OCI-LY3 (cell line): Measurements from ENCODE around the gene SYF2.

Experiments used
- EZH2phosphoT487 ChIP-seq: fragments of 200-600 bp; shearing (Covaris generic); IDR thresholded peaks from 2 replicates; pipeline ENCODE4 v1.6.1; 2018; ENCODE audit warnings: antibody characterized with exemption, mixed run types, low read depth
- TF ChIP-seq, protein P1 (sequence below): fragments of 200-600, 300-600 bp; sonication (generic); IDR thresholded peaks from 2 replicates; pipeline ENCODE4 v1.5.1; 2014; ENCODE audit warnings: antibody characterized with exemption, low read length, low read depth

DNA sequence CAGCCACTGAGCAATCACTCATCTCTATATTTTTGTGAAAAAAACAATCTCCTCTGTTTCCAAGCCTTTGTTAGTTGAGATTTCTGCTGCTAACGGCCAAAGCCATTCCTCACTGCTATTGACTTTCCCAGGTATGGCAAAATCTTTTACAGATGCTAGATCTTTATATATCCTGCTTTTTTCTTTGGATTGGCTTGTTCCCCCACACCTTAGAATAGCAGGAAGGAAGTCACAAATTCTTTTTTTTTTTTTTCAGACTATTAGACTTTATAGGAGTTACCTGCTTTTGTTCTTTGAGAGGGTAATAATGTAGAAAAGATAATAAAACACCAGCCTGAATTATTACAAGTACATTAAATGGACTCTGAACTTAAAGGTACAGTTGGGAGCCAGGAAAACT is 24.2 kb downstream of the SYF2 start:
- TF ChIP-seq, protein P1, sequence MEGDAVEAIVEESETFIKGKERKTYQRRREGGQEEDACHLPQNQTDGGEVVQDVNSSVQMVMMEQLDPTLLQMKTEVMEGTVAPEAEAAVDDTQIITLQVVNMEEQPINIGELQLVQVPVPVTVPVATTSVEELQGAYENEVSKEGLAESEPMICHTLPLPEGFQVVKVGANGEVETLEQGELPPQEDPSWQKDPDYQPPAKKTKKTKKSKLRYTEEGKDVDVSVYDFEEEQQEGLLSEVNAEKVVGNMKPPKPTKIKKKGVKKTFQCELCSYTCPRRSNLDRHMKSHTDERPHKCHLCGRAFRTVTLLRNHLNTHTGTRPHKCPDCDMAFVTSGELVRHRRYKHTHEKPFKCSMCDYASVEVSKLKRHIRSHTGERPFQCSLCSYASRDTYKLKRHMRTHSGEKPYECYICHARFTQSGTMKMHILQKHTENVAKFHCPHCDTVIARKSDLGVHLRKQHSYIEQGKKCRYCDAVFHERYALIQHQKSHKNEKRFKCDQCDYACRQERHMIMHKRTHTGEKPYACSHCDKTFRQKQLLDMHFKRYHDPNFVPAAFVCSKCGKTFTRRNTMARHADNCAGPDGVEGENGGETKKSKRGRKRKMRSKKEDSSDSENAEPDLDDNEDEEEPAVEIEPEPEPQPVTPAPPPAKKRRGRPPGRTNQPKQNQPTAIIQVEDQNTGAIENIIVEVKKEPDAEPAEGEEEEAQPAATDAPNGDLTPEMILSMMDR: no peak
- no peak for TF ChIP-seq EZH2phosphoT487
